Measurements from ENCODE around the gene ITGA6.

Gene ITGA6

GRCh38 chr2:172442072-172442895 is 14.9 kb downstream of the ITGA6 start (continued):
- TF ChIP-seq ZNF585B (tag by site-specific recombination; IDR thresholded peaks at IDR 0.05) (no peak), ZNF335 (tag by site-specific recombination; conservative IDR thresholded peaks at IDR 0.05) (peak; percentile 32)

GRCh38 chr2:172445851-172446250 is 18.5 kb downstream of the ITGA6 start:
- Histone ChIP-seq H3K36me3 (ENCODE audit: control insufficient read depth in 2 of 2, insufficient read depth in 1 of 2, low read length in 2 of 2) (no peaks in the 10 kb centered on the region), H3K4me3 (ENCODE audit: low read depth, low read length) (no peak overlapping the region), H3K4me1 (ENCODE audit: control insufficient read depth, insufficient read depth, low read length) (peaks cover 16% of the 10 kb centered on the region), H3K9me3 (ENCODE audit: control insufficient read depth, insufficient read depth, low read depth, low read length) (no peaks in the 10 kb centered on the region), H3K27ac (ENCODE audit: extremely low read depth, low read depth, low read length) (no peak overlapping the region)
- TF ChIP-seq ZNF513 (tag by site-specific recombination; IDR thresholded peaks at IDR 0.05) (no peak), KLF8 (tag by site-specific recombination; IDR thresholded peaks at IDR 0.05) (no peak), KLF9 (tag by site-specific recombination; IDR thresholded peaks at IDR 0.05; ENCODE audit: low read depth) (no peak), KLF7 (tag by site-specific recombination; IDR thresholded peaks at IDR 0.05; ENCODE audit: borderline replicate concordance) (no peak), ZNF280C (tag by site-specific recombination; IDR thresholded peaks at IDR 0.05) (no peak), HOXA7 (CRISPR knock-in tag; IDR thresholded peaks at IDR 0.05; ENCODE audit: borderline replicate concordance) (no peak), GLI2 (tag by site-specific recombination; IDR thresholded peaks at IDR 0.05; ENCODE audit: borderline replicate concordance, low read depth) (no peak), GFI1B (tag by site-specific recombination; IDR thresholded peaks at IDR 0.05) (no peak), ZNF530 (tag by site-specific recombination; IDR thresholded peaks at IDR 0.05; ENCODE audit: low read depth) (no peak)
- ChIA-PET POLR2A (interaction anchor here (0.7 kb wide), 1 partner anchor 21 kb away, joined by 6 read pairs; no protein-coding TSS in a partner anchor), CTCF (interaction anchor here (2.0 to 2.5 kb wide), 2 partner anchors 16 to 19 kb away, joined by 11 read pairs; no protein-coding TSS in a partner anchor)

- Histone ChIP-seq H3K27ac (ENCODE audit: extremely low read depth, low read depth, low read length) (no peak overlapping the region), H3K36me3 (ENCODE audit: control insufficient read depth in 2 of 2, insufficient read depth in 1 of 2, low read length in 2 of 2) (no peaks in the 10 kb centered on the region), H3K9me3 (ENCODE audit: control insufficient read depth, insufficient read depth, low read depth, low read length) (no peaks in the 10 kb centered on the region), H3K4me1 (ENCODE audit: control insufficient read depth, insufficient read depth, low read length) (peaks cover 14% of the 10 kb centered on the region), H3K4me3 (ENCODE audit: low read depth, low read length) (no peak overlapping the region)
- POLR2A ChIA-PET, result no interaction called here
- TF ChIP-seq ZNF311 (tag by site-specific recombination; IDR thresholded peaks at IDR 0.05; ENCODE audit: borderline replicate concordance) (no peak), ZNF202 (tag by site-specific recombination; IDR thresholded peaks at IDR 0.05; ENCODE audit: borderline replicate concordance) (no peak), ZNF549 (tag by site-specific recombination; IDR thresholded peaks at IDR 0.05) (no peak), ZNF211 (tag by site-specific recombination; IDR thresholded peaks at IDR 0.05; ENCODE audit: low read depth) (no peak), ZSCAN16 (tag by site-specific recombination; IDR thresholded peaks at IDR 0.05) (no peak), HOXA7 (CRISPR knock-in tag; IDR thresholded peaks at IDR 0.05; ENCODE audit: borderline replicate concordance) (no peak), ZNF239 (tag by site-specific recombination; IDR thresholded peaks at IDR 0.05) (no peak), ZBTB26 (tag by site-specific recombination; optimal IDR thresholded peaks at IDR 0.05) (no peak), YY2 (tag by site-specific recombination; IDR thresholded peaks at IDR 0.05) (no peak)
- CTCF ChIA-PET, result interaction anchor here (2.0 to 2.5 kb wide), 2 partner anchors 15 to 19 kb away, joined by 11 read pairs; no protein-coding TSS in a partner anchor
These were observed 19.2 kb downstream of the ITGA6 start for GRCh38 chr2:172446474-172447063.

All from HEK293 (cell line).